ENCODE data around the gene ZNF710. TPM values are rescaled to one million over a fixed set of nuclear protein-coding genes. Genes with fewer than 3 reads are reported as not detected.

Gene ZNF710
- polyA plus RNA-seq, 1 donor from 2014 or later, result 10.2 TPM

DNA sequence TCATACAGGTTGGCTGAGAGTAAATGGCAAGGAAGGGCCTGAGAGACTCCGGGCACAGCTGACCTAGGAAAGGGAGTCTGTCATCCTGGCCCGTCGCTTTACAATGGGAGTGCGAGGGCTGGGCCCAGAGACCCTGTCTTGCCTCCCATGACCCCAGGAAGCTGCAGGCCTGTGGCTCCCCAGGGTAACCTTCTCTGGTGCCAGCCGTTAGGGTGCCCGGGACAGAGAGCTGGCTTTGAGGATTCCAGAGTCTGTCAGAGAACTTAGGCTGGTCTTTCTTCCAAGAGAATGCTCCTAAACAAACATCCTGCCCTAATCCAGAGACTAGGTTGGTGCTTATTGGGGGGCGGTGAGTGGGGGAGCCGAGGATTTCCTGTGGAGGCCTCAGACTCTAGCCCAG, 18.5 kb downstream of the ZNF710 start:
- Histone ChIP-seq H3K4me2 (ENCODE audit: low read length) (no peak overlapping the region), H3K9ac (ENCODE audit: low read length) (no peak overlapping the region), H3K27me3 (ENCODE audit: insufficient read depth, low read depth, low read length) (no peaks in the 10 kb centered on the region), H3K4me3 (ENCODE audit: low read length) (no peak overlapping the region), H3K36me3 (ENCODE audit: insufficient read depth, low read length) (no peaks in the 10 kb centered on the region), H3K27ac (ENCODE audit: low read length) (no peak overlapping the region), H3K79me2 (replicated peaks; ENCODE audit: insufficient read depth, low read length) (peaks cover 16% of the 10 kb centered on the region), H3F3A (ENCODE audit: insufficient read depth, low read length, poor library complexity, severe bottlenecking) (no peaks in the 10 kb centered on the region), H4K20me1 (ENCODE audit: insufficient read depth) (no peaks in the 10 kb centered on the region), H3K9me3 (ENCODE audit: low read length) (no peaks in the 10 kb centered on the region), H2AFZ (ENCODE audit: low read depth, low read length) (no peak overlapping the region), H3K9me2 (ENCODE audit: insufficient read depth, low read length) (no peaks in the 10 kb centered on the region)
- TF ChIP-seq MXI1 (conservative IDR thresholded peaks at IDR 0.05; ENCODE audit: poor library complexity, severe bottlenecking) (no peak), EP300 (conservative IDR thresholded peaks at IDR 0.05; ENCODE audit: poor library complexity, severe bottlenecking) (no peak), TAF1 (IDR thresholded peaks at IDR 0.05; ENCODE audit: low read depth) (no peak), SMC3 (conservative IDR thresholded peaks at IDR 0.05; ENCODE audit: poor library complexity) (no peak), RAD21 (conservative IDR thresholded peaks at IDR 0.05) (no peak), EZH2 (IDR thresholded peaks at IDR 0.05; ENCODE audit: borderline replicate concordance, insufficient read depth, low read length, poor library complexity, severe bottlenecking) (no peak)
- TF ChIP-seq, protein P1, sequence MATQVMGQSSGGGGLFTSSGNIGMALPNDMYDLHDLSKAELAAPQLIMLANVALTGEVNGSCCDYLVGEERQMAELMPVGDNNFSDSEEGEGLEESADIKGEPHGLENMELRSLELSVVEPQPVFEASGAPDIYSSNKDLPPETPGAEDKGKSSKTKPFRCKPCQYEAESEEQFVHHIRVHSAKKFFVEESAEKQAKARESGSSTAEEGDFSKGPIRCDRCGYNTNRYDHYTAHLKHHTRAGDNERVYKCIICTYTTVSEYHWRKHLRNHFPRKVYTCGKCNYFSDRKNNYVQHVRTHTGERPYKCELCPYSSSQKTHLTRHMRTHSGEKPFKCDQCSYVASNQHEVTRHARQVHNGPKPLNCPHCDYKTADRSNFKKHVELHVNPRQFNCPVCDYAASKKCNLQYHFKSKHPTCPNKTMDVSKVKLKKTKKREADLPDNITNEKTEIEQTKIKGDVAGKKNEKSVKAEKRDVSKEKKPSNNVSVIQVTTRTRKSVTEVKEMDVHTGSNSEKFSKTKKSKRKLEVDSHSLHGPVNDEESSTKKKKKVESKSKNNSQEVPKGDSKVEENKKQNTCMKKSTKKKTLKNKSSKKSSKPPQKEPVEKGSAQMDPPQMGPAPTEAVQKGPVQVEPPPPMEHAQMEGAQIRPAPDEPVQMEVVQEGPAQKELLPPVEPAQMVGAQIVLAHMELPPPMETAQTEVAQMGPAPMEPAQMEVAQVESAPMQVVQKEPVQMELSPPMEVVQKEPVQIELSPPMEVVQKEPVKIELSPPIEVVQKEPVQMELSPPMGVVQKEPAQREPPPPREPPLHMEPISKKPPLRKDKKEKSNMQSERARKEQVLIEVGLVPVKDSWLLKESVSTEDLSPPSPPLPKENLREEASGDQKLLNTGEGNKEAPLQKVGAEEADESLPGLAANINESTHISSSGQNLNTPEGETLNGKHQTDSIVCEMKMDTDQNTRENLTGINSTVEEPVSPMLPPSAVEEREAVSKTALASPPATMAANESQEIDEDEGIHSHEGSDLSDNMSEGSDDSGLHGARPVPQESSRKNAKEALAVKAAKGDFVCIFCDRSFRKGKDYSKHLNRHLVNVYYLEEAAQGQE (IDR thresholded peaks at IDR 0.05; ENCODE audit: borderline replicate concordance), result no peak
- TF ChIP-seq, protein P2, sequence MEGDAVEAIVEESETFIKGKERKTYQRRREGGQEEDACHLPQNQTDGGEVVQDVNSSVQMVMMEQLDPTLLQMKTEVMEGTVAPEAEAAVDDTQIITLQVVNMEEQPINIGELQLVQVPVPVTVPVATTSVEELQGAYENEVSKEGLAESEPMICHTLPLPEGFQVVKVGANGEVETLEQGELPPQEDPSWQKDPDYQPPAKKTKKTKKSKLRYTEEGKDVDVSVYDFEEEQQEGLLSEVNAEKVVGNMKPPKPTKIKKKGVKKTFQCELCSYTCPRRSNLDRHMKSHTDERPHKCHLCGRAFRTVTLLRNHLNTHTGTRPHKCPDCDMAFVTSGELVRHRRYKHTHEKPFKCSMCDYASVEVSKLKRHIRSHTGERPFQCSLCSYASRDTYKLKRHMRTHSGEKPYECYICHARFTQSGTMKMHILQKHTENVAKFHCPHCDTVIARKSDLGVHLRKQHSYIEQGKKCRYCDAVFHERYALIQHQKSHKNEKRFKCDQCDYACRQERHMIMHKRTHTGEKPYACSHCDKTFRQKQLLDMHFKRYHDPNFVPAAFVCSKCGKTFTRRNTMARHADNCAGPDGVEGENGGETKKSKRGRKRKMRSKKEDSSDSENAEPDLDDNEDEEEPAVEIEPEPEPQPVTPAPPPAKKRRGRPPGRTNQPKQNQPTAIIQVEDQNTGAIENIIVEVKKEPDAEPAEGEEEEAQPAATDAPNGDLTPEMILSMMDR (IDR thresholded peaks at IDR 0.05; ENCODE audit: poor library complexity, severe bottlenecking), result no peak

DNA sequence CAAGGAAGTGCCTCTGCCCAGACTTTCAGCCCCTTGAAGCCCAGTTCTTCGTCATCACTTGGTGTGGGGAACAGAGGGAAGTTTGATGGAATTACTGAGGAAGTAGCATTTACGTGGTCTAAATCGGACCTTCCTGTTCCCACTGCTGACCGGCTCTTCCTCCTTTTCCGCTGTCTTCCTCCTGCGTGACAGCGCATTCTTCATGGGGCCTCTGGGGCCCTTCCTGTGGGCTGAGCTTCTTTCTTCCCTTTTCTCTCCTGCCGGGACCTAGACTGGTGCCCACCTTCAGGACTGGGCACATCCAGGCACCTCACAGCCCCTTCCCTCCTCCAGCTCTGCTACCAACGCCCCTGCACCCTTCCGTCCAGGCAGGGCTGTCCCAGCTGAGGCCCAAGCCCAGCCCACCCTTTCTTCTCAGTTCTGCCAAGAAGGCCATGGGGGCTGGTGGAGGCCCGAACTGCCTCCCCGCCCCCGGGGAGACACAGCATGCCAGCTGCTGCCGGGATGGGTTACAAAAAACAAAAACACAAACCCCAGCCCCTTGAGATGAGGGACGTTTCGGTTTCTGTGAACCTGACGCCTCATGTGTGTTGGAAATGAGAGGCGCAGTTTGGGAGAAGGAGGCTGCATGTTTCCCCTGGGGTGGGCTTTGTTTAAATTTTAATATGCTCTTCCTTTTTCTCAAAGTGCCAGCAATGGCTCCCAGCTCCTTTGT, 19.1 kb downstream of the ZNF710 start:
- Histone ChIP-seq H3K4me2 (ENCODE audit: low read length) (no peak overlapping the region), H3K9me3 (ENCODE audit: low read length) (no peaks in the 10 kb centered on the region), H3K27ac (ENCODE audit: low read length) (no peak overlapping the region)

More for the DNA sequence above, 19.1 kb downstream of the ZNF710 start:
- Histone ChIP-seq H3K36me3 (ENCODE audit: insufficient read depth, low read length) (no peaks in the 10 kb centered on the region), H3K79me2 (replicated peaks; ENCODE audit: insufficient read depth, low read length) (peaks cover 14% of the 10 kb centered on the region), H3K4me3 (ENCODE audit: low read length) (no peak overlapping the region), H3F3A (ENCODE audit: insufficient read depth, low read length, poor library complexity, severe bottlenecking) (no peaks in the 10 kb centered on the region), H3K9ac (ENCODE audit: low read length) (no peak overlapping the region), H4K20me1 (ENCODE audit: insufficient read depth) (no peaks in the 10 kb centered on the region), H3K9me2 (ENCODE audit: insufficient read depth, low read length) (no peaks in the 10 kb centered on the region), H2AFZ (ENCODE audit: low read depth, low read length) (no peak overlapping the region), H3K27me3 (ENCODE audit: insufficient read depth, low read depth, low read length) (no peaks in the 10 kb centered on the region)
- TF ChIP-seq, protein P1 (IDR thresholded peaks at IDR 0.05; ENCODE audit: borderline replicate concordance), result no peak
- TF ChIP-seq SMC3 (conservative IDR thresholded peaks at IDR 0.05; ENCODE audit: poor library complexity) (no peak), POLR2AphosphoS5 (IDR thresholded peaks at IDR 0.05) (no peak), EP300 (conservative IDR thresholded peaks at IDR 0.05; ENCODE audit: poor library complexity, severe bottlenecking) (no peak), MXI1 (conservative IDR thresholded peaks at IDR 0.05; ENCODE audit: poor library complexity, severe bottlenecking) (no peak), TAF1 (IDR thresholded peaks at IDR 0.05; ENCODE audit: low read depth) (no peak), EZH2 (IDR thresholded peaks at IDR 0.05; ENCODE audit: borderline replicate concordance, insufficient read depth, low read length, poor library complexity, severe bottlenecking) (no peak), RAD21 (conservative IDR thresholded peaks at IDR 0.05) (no peak)
- TF ChIP-seq, protein P2 (IDR thresholded peaks at IDR 0.05; ENCODE audit: poor library complexity, severe bottlenecking), result no peak

All from neural cell (in vitro differentiated cells).